Fibroblast of skin of right biceps (primary cell): Measurements from ENCODE around the gene CYP26B1.
"Not testable (repeated sequence)": the region's sequence is repeated elsewhere in the genome, so short reads cannot be mapped to it uniquely, and the experiment has no call there.

ENCODE experiments used
- DNase-seq: peaks from one replicate; pipeline ENCODE4 v3.0.0-alpha.2; 2013

CYP26B1 gene

GRCh38 chr2:72104821-72105588 is 42.7 kb downstream of the CYP26B1 start:
- DNase-seq = no peak

GRCh38 chr2:72103690-72104089 is 44.0 kb downstream of the CYP26B1 start:
- DNase-seq = no peak

GRCh38 chr2:72103161-72103560 is 44.5 kb downstream of the CYP26B1 start:
- no peak for DNase-seq

DNA sequence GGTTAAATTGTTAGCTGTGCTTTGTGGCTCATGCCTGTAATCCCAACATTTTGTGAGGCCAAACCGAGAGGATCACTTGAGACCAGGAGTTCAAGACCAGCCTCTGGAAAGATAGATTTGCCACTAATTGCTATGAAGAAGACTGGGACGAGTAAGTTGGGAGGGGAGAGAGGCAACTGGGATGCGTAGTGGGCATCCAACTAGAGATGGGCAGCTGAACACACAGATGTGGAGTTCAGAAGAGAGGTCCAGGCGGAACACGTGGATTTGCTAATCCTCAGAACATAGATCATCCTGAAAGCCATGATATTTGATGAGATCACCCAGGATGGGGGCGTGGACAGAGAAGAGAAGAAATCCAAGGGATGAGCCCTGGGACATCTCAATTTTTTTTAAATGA is 48.7 kb downstream of the CYP26B1 start:
- no peak for DNase-seq

- DNase-seq = no peak
Observed at GRCh38 chr2:72097276-72097675, 50.4 kb downstream of the CYP26B1 start.

DNA sequence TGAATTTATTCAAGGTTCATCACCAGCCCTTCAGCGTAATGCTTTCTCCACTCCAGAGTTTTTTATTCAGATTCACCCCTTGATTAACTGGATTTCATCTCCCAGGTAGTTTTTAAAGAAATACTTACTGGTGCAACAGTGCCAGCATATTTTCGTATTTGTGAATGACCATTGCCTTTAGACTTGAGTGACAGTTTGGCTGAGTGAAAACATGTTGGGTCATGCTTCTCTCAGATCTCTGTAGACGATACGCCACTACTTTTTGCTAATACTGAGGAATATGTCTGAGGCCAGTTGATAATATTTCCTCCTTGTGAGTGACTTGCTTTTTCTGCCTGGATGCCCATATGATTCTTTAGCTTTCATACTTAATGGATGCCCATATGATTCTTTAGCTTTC is 51.5 kb downstream of the CYP26B1 start:
- DNase-seq = no peak

DNA sequence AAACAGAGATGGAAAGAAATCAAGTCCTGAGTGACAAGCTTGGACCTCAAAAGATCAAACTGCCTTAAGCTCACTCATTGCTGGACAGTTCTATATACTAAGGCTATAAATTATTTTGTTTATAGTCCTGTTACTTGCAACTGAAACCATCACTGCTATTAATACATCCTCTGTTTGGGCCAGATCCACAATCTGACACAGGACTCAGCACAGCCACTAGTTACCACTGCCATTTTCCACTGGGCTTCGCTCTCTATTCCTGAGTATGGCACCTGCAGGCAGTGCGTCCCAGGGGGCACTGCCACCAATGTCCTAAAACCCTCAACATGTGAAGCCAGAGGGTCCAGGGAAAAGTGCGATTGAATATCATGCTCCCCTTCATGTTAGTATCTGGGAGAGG is 52.3 kb downstream of the CYP26B1 start:
- no peak for DNase-seq

GRCh38 chr2:72094701-72095100 is 53.0 kb downstream of the CYP26B1 start:
- DNase-seq = no peak

DNA sequence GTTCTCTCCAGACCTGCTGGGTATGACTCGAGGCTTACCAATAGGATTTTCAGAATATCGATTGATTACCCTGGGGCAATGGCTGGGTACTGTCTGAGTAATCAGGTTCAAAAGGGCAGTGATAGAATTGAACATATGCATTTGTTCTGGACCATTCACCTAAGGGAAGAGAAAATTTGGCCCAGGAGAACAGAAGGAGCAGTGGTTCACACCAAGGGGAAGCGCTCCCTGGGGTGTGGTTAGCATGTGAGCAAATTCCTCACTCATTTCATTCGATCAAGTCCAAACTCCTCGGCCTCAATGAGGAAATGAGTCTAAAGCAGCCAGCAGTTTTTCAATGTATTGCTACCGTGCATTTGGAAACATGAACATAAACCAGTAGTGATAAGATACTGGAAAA is 55.6 kb downstream of the CYP26B1 start:
- DNase-seq = no peak

- no peak for DNase-seq
Observed at GRCh38 chr2:72090781-72091482, 56.7 kb downstream of the CYP26B1 start.

DNA sequence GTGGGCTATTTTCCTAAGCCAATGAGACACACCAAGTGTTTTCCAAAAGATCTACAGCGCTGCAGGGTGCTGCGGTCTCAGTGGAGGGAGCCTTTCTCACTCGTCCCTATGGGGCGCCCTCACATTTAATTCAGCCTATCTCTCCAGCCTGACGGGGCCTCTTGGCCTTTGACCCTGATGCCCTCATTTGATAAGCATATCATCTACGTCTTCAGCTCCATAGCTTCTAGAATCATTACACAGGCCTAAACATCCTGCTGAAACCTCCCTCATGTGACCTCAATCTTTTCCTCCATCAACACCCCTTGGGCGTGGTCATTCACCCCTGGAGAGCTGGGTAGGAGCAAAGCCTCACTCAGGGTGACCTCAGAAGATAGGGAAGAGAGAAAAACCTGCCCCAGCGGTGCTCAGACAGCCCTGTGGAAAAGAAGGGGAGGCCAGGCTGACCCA is 57.4 kb downstream of the CYP26B1 start:
- no peak for DNase-seq

DNA sequence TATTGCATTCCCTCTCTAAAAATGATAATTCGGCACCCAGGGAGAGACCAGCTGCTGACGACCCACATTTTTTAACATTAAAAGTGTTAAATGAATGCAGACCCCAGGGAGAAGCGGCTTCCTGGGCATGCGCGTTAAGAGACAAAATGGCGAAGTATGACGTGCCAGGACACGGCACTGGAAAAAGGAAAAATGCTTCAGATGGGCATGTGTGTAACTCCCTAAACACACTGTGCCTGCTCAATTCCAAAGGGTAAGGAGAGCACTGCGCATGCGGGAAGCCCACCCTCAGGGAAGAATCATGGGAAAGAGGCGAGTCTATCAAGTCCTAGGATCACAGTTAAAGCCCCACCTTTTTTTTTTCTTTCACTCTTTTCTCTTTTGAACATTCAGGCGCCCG is 58.1 kb downstream of the CYP26B1 start:
- DNase-seq = no peak

GRCh38 chr2:72089028-72089427 is 58.6 kb downstream of the CYP26B1 start:
- DNase-seq = no peak

- not testable (repeated sequence) for DNase-seq
Observed at GRCh38 chr2:72086871-72087633, 60.6 kb downstream of the CYP26B1 start.

DNA sequence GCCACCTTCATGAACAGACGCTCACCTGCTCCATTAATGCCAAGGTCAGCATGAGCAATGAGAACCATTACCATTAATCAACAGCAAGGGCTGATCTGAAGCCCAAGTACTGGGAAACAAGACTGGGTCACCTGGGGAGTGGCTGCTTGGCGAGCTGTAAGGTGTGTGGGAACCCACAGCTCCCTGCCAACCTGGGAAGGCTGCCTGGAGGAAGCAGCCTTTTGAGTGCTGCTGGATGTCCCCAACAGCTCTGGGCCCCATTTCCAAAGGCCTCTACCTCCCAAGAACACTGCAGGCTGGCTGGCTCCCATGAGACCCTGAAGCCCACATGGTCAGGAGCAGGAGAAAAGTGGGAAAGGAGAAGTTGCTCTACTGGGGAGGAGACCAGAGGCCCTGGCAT is 62.1 kb downstream of the CYP26B1 start:
- DNase-seq = no peak

GRCh38 chr2:72085036-72085435 is 62.6 kb downstream of the CYP26B1 start:
- DNase-seq = no peak

- DNase-seq = no peak
Observed at GRCh38 chr2:72084584-72084976, 63.1 kb downstream of the CYP26B1 start.

- no peak for DNase-seq
Observed at GRCh38 chr2:72083751-72084583, 63.7 kb downstream of the CYP26B1 start.

DNA sequence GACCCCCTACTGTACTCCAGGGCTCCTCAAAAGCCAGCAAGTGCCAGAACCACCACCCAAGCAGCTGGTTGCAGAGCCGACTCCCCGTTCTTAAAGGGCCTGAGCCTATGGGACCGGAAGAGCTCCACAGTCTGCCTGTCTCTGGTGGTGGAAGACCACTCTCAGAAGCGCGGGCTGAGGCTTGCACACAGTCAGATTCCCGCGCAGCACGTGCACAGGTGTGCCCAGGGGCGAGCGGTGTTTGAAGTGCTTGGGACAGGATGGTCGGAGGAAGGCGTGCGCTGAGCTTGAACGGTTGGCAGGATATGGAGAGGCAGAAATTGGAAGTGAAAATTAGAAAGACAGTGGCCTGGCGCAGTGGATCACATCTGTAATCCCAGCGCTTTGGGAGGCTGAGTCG is 64.8 kb downstream of the CYP26B1 start:
- no peak for DNase-seq

- peak; percentile 76 for DNase-seq
Observed at GRCh38 chr2:72082021-72082601, 65.6 kb downstream of the CYP26B1 start.

DNA sequence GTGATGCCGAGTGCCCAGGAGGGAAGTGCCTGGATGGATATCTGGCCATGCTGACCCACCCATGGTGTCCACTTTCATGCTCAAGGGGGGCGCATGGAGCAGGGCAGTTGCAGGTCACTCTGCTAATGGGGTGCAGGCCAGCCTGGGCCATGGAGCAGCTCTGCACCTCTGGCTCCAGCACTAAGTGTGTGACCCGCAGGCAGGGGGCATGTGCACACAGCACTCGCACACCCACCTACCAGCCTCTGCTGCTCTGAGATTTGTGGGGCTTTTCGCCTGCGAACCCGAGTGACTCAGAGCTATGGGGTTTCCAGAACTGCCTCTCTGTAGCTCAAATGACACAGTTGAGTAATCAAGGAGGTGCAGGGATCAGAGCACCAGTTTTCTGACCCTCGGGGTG is 66.2 kb downstream of the CYP26B1 start:
- peak; percentile 68 for DNase-seq
